ENCODE data around the gene C11orf54.

GRCh38 chr11:93765551-93765950 lies 24.1 kb downstream of the C11orf54 start:
- TF ChIP-seq FOXA1 (IDR thresholded peaks at IDR 0.05) (no peak), NFRKB (IDR thresholded peaks at IDR 0.05) (no peak), BHLHE40 (IDR thresholded peaks at IDR 0.05; ENCODE audit: borderline replicate concordance) (no peak), SP1 (IDR thresholded peaks at IDR 0.05) (no peak), FOXM1 (IDR thresholded peaks at IDR 0.05; ENCODE audit: borderline replicate concordance) (no peak), CTBP1 (IDR thresholded peaks at IDR 0.05; ENCODE audit: borderline replicate concordance) (no peak), SUZ12 (IDR thresholded peaks at IDR 0.05) (no peak), ZNF384 (IDR thresholded peaks at IDR 0.05) (no peak), TARDBP (IDR thresholded peaks at IDR 0.05) (no peak), FOXK2 (IDR thresholded peaks at IDR 0.05) (no peak), LEF1 (IDR thresholded peaks at IDR 0.05; ENCODE audit: borderline replicate concordance) (no peak)
- TF ChIP-seq, protein P1, sequence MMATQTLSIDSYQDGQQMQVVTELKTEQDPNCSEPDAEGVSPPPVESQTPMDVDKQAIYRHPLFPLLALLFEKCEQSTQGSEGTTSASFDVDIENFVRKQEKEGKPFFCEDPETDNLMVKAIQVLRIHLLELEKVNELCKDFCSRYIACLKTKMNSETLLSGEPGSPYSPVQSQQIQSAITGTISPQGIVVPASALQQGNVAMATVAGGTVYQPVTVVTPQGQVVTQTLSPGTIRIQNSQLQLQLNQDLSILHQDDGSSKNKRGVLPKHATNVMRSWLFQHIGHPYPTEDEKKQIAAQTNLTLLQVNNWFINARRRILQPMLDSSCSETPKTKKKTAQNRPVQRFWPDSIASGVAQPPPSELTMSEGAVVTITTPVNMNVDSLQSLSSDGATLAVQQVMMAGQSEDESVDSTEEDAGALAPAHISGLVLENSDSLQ (IDR thresholded peaks at IDR 0.05), result no peak
